KMS-11 (cell line): ENCODE measurements around the gene MYO9A.

ENCODE experiments used
- H2AFZ ChIP-seq: fragments of 200-600 bp; sonication (generic); 2 replicates; pipeline ENCODE4 v1.6.1; 2016; ENCODE audit warnings: antibody characterized with exemption, mixed run types, low read depth
- H3K27ac ChIP-seq: fragments of 200-600 bp; sonication (generic); 2 replicates; pipeline ENCODE4 v1.6.1; 2016; ENCODE audit warnings: mild to moderate bottlenecking, mixed run types
- H3K27me3 ChIP-seq: fragments of 200-600 bp; sonication (generic); 2 replicates; pipeline ENCODE4 v1.6.1; 2017; ENCODE audit warnings: mild to moderate bottlenecking, low read depth, mixed run types, moderate library complexity; ENCODE audit not compliant: insufficient read depth
- H3K36me3 ChIP-seq: fragments of 200-600 bp; sonication (generic); 2 replicates; pipeline ENCODE4 v1.6.1; 2017; ENCODE audit warnings: mild to moderate bottlenecking, mixed run types; ENCODE audit not compliant: insufficient read depth
- H3K4me1 ChIP-seq: fragments of 200-600 bp; sonication (generic); 2 replicates; pipeline ENCODE4 v1.6.1; 2016; ENCODE audit warnings: mild to moderate bottlenecking, low read depth, mixed run types; ENCODE audit not compliant: poor library complexity, severe bottlenecking
- H3K4me2 ChIP-seq: fragments of 200-600 bp; sonication (generic); 2 replicates; pipeline ENCODE4 v1.7.0; 2016; ENCODE audit warnings: mild to moderate bottlenecking, mixed run types
- H3K4me3 ChIP-seq: fragments of 200-600 bp; sonication (generic); IDR thresholded peaks from 2 replicates; pipeline ENCODE4 v1.6.1; 2017; ENCODE audit warnings: low read depth, low read length, mixed read lengths; ENCODE audit not compliant: insufficient read depth
- H3K79me2 ChIP-seq: fragments of 200-600 bp; sonication (generic); 2 replicates; pipeline ENCODE4 v1.6.1; 2016; ENCODE audit warnings: low read depth, mixed run types; ENCODE audit not compliant: insufficient read depth
- H3K9ac ChIP-seq: fragments of 200-600 bp; sonication (generic); 2 replicates; pipeline ENCODE4 v1.6.1; 2016; ENCODE audit warnings: mild to moderate bottlenecking, mixed run types
- H4K20me1 ChIP-seq: fragments of 200-600 bp; sonication (generic); 2 replicates; pipeline ENCODE4 v1.6.1; 2016; ENCODE audit warnings: mild to moderate bottlenecking, mixed run types; ENCODE audit not compliant: insufficient read depth
- TF ChIP-seq, protein P1 (sequence below): fragments of 200-600 bp; sonication (generic); conservative IDR thresholded peaks from 2 replicates; pipeline ENCODE4 v1.6.1; 2017; ENCODE audit warnings: low read depth, mild to moderate bottlenecking, antibody characterized with exemption, low read length, moderate library complexity, mixed read lengths

Gene MYO9A

DNA sequence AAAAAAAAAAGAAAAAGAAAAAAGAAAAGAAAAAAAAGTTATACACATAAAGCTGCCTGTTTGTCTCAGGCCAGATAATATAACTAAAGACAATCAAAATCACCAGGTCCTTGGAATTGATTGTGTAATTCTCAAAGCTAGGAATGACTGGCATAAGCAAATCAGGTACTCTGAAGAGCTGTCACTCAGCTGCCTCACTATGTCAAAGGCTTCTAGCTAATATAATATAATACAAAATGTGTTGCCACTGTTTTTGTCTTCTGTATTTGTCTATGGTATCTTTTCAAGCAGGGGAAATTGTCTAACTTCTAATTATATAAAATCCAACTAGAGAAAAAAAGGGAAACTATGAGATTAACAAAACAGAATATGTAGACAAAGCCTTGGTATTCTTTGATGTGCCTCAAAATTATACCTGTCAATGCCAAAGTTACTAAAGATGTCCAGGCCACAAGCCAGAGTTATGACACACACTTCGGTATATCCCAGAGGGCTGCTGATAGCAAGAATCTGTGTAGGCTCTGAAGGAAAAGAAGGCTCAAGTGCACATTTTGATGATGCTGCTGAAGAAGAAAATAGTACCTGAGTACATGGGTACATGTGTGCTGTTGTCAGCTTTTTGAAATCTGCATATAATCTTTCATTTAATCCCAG lies 344.6 kb downstream of the MYO9A start:
- Histone ChIP-seq H3K79me2 (no peaks in the 10 kb centered on the region), H3K27me3 (no peaks in the 10 kb centered on the region), H3K9ac (no peak overlapping the region), H3K4me3 (no peak overlapping the region), H3K36me3 (no peaks in the 10 kb centered on the region), H3K4me1 (no peaks in the 10 kb centered on the region), H3K27ac (no peak overlapping the region), H3K4me2 (no peak overlapping the region), H4K20me1 (no peaks in the 10 kb centered on the region), H2AFZ (no peak overlapping the region)
- TF ChIP-seq, protein P1, sequence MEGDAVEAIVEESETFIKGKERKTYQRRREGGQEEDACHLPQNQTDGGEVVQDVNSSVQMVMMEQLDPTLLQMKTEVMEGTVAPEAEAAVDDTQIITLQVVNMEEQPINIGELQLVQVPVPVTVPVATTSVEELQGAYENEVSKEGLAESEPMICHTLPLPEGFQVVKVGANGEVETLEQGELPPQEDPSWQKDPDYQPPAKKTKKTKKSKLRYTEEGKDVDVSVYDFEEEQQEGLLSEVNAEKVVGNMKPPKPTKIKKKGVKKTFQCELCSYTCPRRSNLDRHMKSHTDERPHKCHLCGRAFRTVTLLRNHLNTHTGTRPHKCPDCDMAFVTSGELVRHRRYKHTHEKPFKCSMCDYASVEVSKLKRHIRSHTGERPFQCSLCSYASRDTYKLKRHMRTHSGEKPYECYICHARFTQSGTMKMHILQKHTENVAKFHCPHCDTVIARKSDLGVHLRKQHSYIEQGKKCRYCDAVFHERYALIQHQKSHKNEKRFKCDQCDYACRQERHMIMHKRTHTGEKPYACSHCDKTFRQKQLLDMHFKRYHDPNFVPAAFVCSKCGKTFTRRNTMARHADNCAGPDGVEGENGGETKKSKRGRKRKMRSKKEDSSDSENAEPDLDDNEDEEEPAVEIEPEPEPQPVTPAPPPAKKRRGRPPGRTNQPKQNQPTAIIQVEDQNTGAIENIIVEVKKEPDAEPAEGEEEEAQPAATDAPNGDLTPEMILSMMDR: no peak
